Measurements from ENCODE around the gene SYT1.
"Not testable (repeated sequence)": the region's sequence is repeated elsewhere in the genome, so short reads cannot be mapped to it uniquely, and the experiment has no call there.

Gene SYT1

DNA sequence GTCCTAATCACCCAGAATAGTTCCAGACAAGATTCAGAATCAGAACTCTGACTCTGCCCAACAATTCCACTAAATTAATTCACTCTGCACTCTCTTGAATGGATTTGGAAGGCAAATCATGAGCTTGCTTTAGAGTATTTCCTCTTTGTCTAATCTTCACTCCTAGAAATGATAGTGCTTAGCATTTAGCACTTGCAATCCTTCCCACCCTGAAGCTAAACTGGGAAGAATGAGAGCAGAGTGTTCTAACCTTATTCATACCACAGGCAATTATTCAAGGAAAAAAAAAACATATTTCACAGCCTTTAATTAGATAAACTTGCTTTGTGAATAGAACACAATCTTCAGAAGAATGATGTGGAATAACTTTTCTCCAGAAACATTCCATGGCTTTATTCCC, 561.5 kb downstream of the SYT1 start:
- TF ChIP-seq, protein P1, sequence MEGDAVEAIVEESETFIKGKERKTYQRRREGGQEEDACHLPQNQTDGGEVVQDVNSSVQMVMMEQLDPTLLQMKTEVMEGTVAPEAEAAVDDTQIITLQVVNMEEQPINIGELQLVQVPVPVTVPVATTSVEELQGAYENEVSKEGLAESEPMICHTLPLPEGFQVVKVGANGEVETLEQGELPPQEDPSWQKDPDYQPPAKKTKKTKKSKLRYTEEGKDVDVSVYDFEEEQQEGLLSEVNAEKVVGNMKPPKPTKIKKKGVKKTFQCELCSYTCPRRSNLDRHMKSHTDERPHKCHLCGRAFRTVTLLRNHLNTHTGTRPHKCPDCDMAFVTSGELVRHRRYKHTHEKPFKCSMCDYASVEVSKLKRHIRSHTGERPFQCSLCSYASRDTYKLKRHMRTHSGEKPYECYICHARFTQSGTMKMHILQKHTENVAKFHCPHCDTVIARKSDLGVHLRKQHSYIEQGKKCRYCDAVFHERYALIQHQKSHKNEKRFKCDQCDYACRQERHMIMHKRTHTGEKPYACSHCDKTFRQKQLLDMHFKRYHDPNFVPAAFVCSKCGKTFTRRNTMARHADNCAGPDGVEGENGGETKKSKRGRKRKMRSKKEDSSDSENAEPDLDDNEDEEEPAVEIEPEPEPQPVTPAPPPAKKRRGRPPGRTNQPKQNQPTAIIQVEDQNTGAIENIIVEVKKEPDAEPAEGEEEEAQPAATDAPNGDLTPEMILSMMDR (IDR thresholded peaks at IDR 0.05; ENCODE audit: low read depth, low read length): no peak
- TF ChIP-seq, protein P2, sequence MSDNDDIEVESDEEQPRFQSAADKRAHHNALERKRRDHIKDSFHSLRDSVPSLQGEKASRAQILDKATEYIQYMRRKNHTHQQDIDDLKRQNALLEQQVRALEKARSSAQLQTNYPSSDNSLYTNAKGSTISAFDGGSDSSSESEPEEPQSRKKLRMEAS (IDR thresholded peaks at IDR 0.05; ENCODE audit: low read depth, low read length): no peak
- TF ChIP-seq POLR2A (IDR thresholded peaks at IDR 0.05; ENCODE audit: extremely low read depth, insufficient read length) (no peak), MYC (IDR thresholded peaks at IDR 0.05; ENCODE audit: low read depth, low read length) (no peak)
- no peak for DNase-seq (ENCODE audit: low read depth)

DNA sequence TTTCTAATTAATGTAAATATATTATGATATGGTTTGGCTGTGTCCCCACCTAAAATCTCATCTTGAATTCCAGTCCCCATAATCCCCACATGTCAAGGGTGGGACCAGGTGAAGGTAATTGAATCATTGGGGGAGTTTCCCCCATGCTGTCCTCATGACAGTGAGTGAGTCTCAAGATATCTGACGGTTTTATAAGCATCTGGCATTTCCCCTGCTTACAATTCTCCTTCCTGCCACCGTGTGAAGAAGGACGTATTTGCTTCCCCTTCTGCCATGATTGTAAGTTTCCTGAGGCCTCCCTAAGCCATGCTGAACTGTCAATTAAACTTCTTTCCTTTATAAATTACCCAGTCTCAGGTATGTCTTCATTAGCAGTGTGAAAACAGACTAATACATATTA, 562.2 kb downstream of the SYT1 start:
- not testable (repeated sequence) for H3K4me3 ChIP-seq (ENCODE audit: low read depth, low read length); DNase-seq (ENCODE audit: low read depth)

More for the DNA sequence above, 561.5 kb downstream of the SYT1 start:
- H3K4me3 ChIP-seq (ENCODE audit: low read depth, low read length): no peak overlapping the region

DNA sequence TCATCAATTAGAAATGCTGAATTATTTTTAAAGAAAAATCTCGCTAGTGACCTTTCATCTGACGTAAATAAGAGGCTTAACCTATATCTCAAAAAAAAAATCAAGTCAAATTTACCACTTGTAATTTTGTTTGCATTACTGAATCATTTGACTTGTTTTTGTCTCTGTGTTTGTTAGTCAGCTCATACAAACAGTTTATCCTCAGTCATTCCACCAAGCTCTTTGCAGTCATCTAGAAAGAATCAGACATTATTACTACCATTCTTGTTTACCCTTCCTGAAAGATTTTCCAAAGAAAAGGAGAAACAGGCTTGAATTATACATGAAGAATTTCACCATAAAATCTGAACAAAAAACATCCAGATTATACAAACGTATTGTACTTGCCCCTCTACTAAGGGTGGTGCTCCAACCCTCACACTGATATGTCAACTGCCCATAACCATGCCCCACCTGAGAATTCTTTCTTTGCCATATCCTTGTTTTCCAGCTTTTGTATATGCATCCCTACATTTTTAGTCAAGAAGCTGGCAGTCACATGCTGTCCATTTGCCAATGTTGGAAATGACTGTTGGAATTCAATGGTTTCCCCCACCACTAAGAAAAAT, 569.0 kb downstream of the SYT1 start:
- no peak for DNase-seq (ENCODE audit: low read depth)
- TF ChIP-seq MYC (IDR thresholded peaks at IDR 0.05; ENCODE audit: low read depth, low read length): no peak
- no peak for TF ChIP-seq POLR2A (IDR thresholded peaks at IDR 0.05; ENCODE audit: extremely low read depth, insufficient read length)
- TF ChIP-seq, protein P1 (IDR thresholded peaks at IDR 0.05; ENCODE audit: low read depth, low read length): no peak
- TF ChIP-seq, protein P2 (IDR thresholded peaks at IDR 0.05; ENCODE audit: low read depth, low read length): no peak
- no peak overlapping the region for H3K4me3 ChIP-seq (ENCODE audit: low read depth, low read length)

DNA sequence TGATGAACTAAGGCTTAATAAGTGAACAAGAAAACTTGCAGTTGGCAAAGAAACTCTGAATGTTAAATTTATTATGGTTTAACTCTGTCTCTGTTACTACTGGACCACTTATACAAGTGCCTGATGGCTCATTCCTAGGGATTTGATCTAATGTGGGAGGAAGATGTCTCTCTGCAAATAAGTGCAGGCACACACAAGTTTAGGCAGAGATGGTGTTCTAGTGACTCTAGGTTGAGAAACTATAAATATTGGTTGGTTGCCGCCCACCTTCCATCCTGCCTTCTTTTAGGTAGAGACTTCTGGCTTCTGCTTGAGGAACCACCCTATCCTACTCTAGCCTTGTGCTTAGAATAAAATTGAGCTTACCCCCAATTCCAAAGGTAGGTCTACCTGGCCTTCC, 570.0 kb downstream of the SYT1 start:
- TF ChIP-seq, protein P2 (IDR thresholded peaks at IDR 0.05; ENCODE audit: low read depth, low read length): no peak
- TF ChIP-seq POLR2A (IDR thresholded peaks at IDR 0.05; ENCODE audit: extremely low read depth, insufficient read length) (no peak), MYC (IDR thresholded peaks at IDR 0.05; ENCODE audit: low read depth, low read length) (no peak)
- TF ChIP-seq, protein P1 (IDR thresholded peaks at IDR 0.05; ENCODE audit: low read depth, low read length): no peak
- H3K4me3 ChIP-seq (ENCODE audit: low read depth, low read length): no peak overlapping the region
- DNase-seq (ENCODE audit: low read depth): no peak

DNA sequence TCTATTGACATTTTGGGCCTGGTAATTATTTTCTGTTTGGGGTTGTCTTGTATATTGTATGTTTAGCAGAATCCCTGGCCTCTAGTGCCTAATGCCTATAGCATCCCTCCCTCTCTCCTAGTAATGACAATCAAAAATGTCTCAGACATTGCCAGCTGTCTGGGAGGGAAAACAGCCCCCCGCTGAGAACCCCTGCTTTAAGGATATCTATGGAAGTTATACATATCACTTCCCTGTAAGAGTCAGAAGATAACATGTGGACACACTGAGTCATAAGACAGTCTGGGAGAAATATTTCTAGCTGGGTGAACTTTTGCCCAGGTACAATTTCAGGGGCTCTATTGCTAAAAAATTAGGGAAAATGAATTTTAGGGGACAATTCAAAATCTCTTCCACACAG, 571.2 kb downstream of the SYT1 start:
- DNase-seq (ENCODE audit: low read depth): no peak
- H3K4me3 ChIP-seq (ENCODE audit: low read depth, low read length): no peak overlapping the region
- TF ChIP-seq POLR2A (IDR thresholded peaks at IDR 0.05; ENCODE audit: extremely low read depth, insufficient read length) (no peak), MYC (IDR thresholded peaks at IDR 0.05; ENCODE audit: low read depth, low read length) (no peak)
- TF ChIP-seq, protein P1 (IDR thresholded peaks at IDR 0.05; ENCODE audit: low read depth, low read length): no peak
- TF ChIP-seq, protein P2 (IDR thresholded peaks at IDR 0.05; ENCODE audit: low read depth, low read length): no peak

DNA sequence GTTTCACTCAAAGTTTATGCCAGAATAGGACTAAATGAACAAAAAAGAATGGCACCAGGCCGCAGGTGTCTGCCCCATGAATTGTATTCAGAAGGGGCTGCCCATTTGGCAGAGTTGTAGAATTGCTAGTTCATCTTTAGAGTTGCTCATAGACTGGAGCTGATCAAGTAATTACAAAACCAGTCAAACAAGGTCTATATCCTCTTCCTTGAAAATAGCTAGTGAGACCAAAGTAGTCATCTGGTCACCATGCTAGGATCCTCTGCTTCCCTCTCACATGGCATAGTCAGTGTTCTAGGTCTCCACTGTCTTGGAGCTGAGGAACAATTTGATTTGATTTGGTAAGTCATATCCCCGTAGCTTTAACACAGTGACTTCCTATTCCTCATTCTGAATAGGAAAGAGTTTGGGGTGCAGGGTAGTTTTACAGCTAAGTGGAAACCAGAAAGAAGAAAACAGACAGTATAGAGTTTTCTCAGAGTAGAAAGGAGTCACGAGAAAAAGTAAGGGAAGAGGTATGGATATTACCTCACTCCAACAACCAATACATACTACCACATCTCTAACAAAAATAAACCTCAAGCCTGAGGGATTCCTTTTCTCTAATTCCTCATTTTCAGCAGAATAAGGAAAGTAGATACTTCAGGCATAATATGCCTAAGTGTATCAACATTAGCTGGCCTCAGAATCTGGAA, 574.1 kb downstream of the SYT1 start:
- H3K4me3 ChIP-seq (ENCODE audit: low read depth, low read length): no peak overlapping the region
- no peak for DNase-seq (ENCODE audit: low read depth)
- TF ChIP-seq, protein P1 (IDR thresholded peaks at IDR 0.05; ENCODE audit: low read depth, low read length): no peak
- TF ChIP-seq, protein P2 (IDR thresholded peaks at IDR 0.05; ENCODE audit: low read depth, low read length): no peak
- no peak for TF ChIP-seq MYC (IDR thresholded peaks at IDR 0.05; ENCODE audit: low read depth, low read length)
- TF ChIP-seq POLR2A (IDR thresholded peaks at IDR 0.05; ENCODE audit: extremely low read depth, insufficient read length): no peak
